H9 (cell line): ENCODE results near the gene RAB3IL1. TPM values are rescaled to one million over a fixed set of nuclear protein-coding genes. Genes with fewer than 3 reads are reported as not detected.

ENCODE experiments used
- DNase-seq: peaks from one replicate; pipeline ENCODE4 v3.0.0-alpha.2; 2017
- H2AFZ ChIP-seq: one replicate; pipeline ENCODE4 v1.6.1; 2013; ENCODE audit warnings: mild to moderate bottlenecking, low read length, control low read depth, moderate library complexity
- H2AK5ac ChIP-seq: 2 replicates; pipeline ENCODE4 v1.6.1; 2013; ENCODE audit warnings: low read length, control low read depth, mixed read lengths; ENCODE audit not compliant: insufficient read length
- H2BK120ac ChIP-seq: one replicate; pipeline ENCODE4 v1.6.1; 2013; ENCODE audit warnings: low read depth, mild to moderate bottlenecking, low read length, control low read depth, inconsistent platforms; ENCODE audit not compliant: poor library complexity, severe bottlenecking
- H2BK12ac ChIP-seq: 2 replicates; pipeline ENCODE4 v1.6.1; 2013; ENCODE audit warnings: low read length, control low read depth, mixed read lengths, low read depth; ENCODE audit not compliant: insufficient read length
- H2BK15ac ChIP-seq: 2 replicates; pipeline ENCODE4 v1.6.1; 2013; ENCODE audit warnings: low read depth, low read length, control low read depth
- H2BK20ac ChIP-seq: one replicate; pipeline ENCODE4 v1.6.1; 2013; ENCODE audit warnings: low read depth, mild to moderate bottlenecking, low read length, control low read depth, inconsistent platforms; ENCODE audit not compliant: poor library complexity, severe bottlenecking
- H2BK5ac ChIP-seq: 2 replicates; pipeline ENCODE4 v1.6.1; 2013; ENCODE audit warnings: low read length, control low read depth, mixed read lengths; ENCODE audit not compliant: insufficient read length
- H3K14ac ChIP-seq: 2 replicates; pipeline ENCODE4 v1.6.1; 2013; ENCODE audit warnings: low read length, control low read depth; ENCODE audit not compliant: insufficient read depth
- H3K18ac ChIP-seq: 2 replicates; pipeline ENCODE4 v1.6.1; 2013; ENCODE audit warnings: low read depth, mild to moderate bottlenecking, mixed read lengths, low read length, control low read depth; ENCODE audit not compliant: insufficient read length
- H3K23ac ChIP-seq: 2 replicates; pipeline ENCODE4 v1.6.1; 2013; ENCODE audit warnings: low read length, control low read depth, mixed read lengths, low read depth; ENCODE audit not compliant: insufficient read length
- H3K23me2 ChIP-seq: 2 replicates; pipeline ENCODE4 v1.6.1; 2013; ENCODE audit warnings: low read depth, mild to moderate bottlenecking, mixed read lengths, low read length, control low read depth; ENCODE audit not compliant: insufficient read length, poor library complexity, severe bottlenecking
- H3K27ac ChIP-seq: 2 replicates; pipeline ENCODE4 v1.5.1; 2013; ENCODE audit warnings: low read length, control low read depth, mixed read lengths, low read depth; ENCODE audit not compliant: insufficient read length
- H3K27me3 ChIP-seq: 2 replicates; pipeline ENCODE4 v1.6.1; 2013; ENCODE audit warnings: low read length, control low read depth, inconsistent platforms; ENCODE audit not compliant: insufficient read depth
- H3K4ac ChIP-seq: 2 replicates; pipeline ENCODE4 v1.6.1; 2013; ENCODE audit warnings: low read depth, mild to moderate bottlenecking, control low read depth, inconsistent platforms, low read length, moderate library complexity
- H3K4me1 ChIP-seq: 2 replicates; pipeline ENCODE4 v1.6.1; 2013; ENCODE audit warnings: low read length, control low read depth, inconsistent platforms; ENCODE audit not compliant: insufficient read depth
- H3K4me2 ChIP-seq: 2 replicates; pipeline ENCODE4 v1.6.1; 2013; ENCODE audit warnings: low read length, control low read depth, mixed read lengths; ENCODE audit not compliant: insufficient read length, insufficient read depth
- H3K56ac ChIP-seq: 2 replicates; pipeline ENCODE4 v1.6.1; 2013; ENCODE audit warnings: low read depth, mild to moderate bottlenecking, mixed read lengths, low read length, control low read depth; ENCODE audit not compliant: insufficient read length
- H3K79me1 ChIP-seq: 2 replicates; pipeline ENCODE4 v1.6.1; 2013; ENCODE audit warnings: low read depth, mild to moderate bottlenecking, moderate library complexity, low read length, control low read depth, inconsistent platforms; ENCODE audit not compliant: insufficient read depth, poor library complexity, severe bottlenecking
- H3K79me2 ChIP-seq: 2 replicates; pipeline ENCODE4 v1.6.1; 2013; ENCODE audit warnings: low read length, control low read depth, inconsistent platforms; ENCODE audit not compliant: insufficient read depth
- H3K9ac ChIP-seq: 2 replicates; pipeline ENCODE4 v1.6.1; 2013; ENCODE audit warnings: low read length, control low read depth, mixed read lengths; ENCODE audit not compliant: insufficient read length; ENCODE audit errors: extremely low read depth
- H3K9me3 ChIP-seq: one replicate; pipeline ENCODE4 v1.6.1; 2013; ENCODE audit warnings: low read depth, low read length, inconsistent platforms; ENCODE audit not compliant: control insufficient read depth
- H3T11ph ChIP-seq: one replicate; pipeline ENCODE4 v1.6.1; 2013; ENCODE audit warnings: mild to moderate bottlenecking, low read length, control low read depth, inconsistent platforms
- H4K20me1 ChIP-seq: one replicate; pipeline ENCODE4 v1.6.1; 2013; ENCODE audit not compliant: control insufficient read depth, insufficient read length, insufficient read depth
- H4K5ac ChIP-seq: 2 replicates; pipeline ENCODE4 v1.6.1; 2013; ENCODE audit warnings: low read depth, mild to moderate bottlenecking, mixed read lengths, low read length, control low read depth; ENCODE audit not compliant: insufficient read length
- H4K8ac ChIP-seq: replicated peaks from 2 replicates; pipeline ENCODE4 v1.6.1; 2013; ENCODE audit warnings: low read length, control low read depth, mixed read lengths, low read depth; ENCODE audit not compliant: insufficient read length
- H4K91ac ChIP-seq: 2 replicates; pipeline ENCODE4 v1.6.1; 2013; ENCODE audit warnings: low read depth, mild to moderate bottlenecking, moderate library complexity, mixed read lengths, low read length, control low read depth; ENCODE audit not compliant: insufficient read length
- H3K27ac Mint-ChIP-seq, 3 experiments: 2 replicates in 2 of 3; 3 replicates in 1 of 3; pipeline ENCODE4 v1.8.0; 2020 to 2021; ENCODE audit warnings: mixed read lengths in 3 of 3, mild to moderate bottlenecking in 1 of 3, moderate library complexity in 1 of 3
- H3K27me3 Mint-ChIP-seq: 2 replicates; pipeline ENCODE4 v1.8.0; 2021; ENCODE audit warnings: low read depth, mild to moderate bottlenecking, moderate library complexity, mixed read lengths
- H3K36me3 Mint-ChIP-seq, 3 experiments: 2 replicates in 2 of 3; 3 replicates in 1 of 3; pipeline ENCODE4 v1.8.0; 2020 to 2021; ENCODE audit warnings: low read depth in 3 of 3, mixed read lengths in 3 of 3; ENCODE audit not compliant: insufficient read depth in 1 of 3
- H3K4me1 Mint-ChIP-seq, 2 experiments: 2 replicates each; pipeline ENCODE4 v1.8.0; 2020; ENCODE audit warnings: mixed read lengths in 2 of 2
- H3K4me3 Mint-ChIP-seq, 2 experiments: 2 replicates in 1 of 2; 3 replicates in 1 of 2; pipeline ENCODE4 v1.8.0; 2020 to 2021; ENCODE audit warnings: mild to moderate bottlenecking in 2 of 2, mixed read lengths in 2 of 2, moderate library complexity in 1 of 2
- H3K9me3 Mint-ChIP-seq, 2 experiments: 2 replicates in 1 of 2; 3 replicates in 1 of 2; pipeline ENCODE4 v1.8.0; 2020; ENCODE audit warnings: mild to moderate bottlenecking in 2 of 2, mixed read lengths in 2 of 2, moderate library complexity in 1 of 2
- CTCF ChIP-seq: fragments of 200-600 bp; sonication (generic); conservative IDR thresholded peaks from 3 replicates; pipeline ENCODE4 v1.8.0; 2021; ENCODE audit warnings: antibody characterized with exemption, mild to moderate bottlenecking
- WGBS: extraction: QIAGEN DNeasy Blood & Tissue Kit; methylation state at CpG from one replicate; pipeline ENCODE4 v1.1.7; 2013; ENCODE audit warnings: missing lambda C conversion rate, low lambda C conversion rate, mixed read lengths; ENCODE audit not compliant: insufficient read length; ENCODE audit errors: extremely low coverage; 5-methylcytosine and 5-hydroxymethylcytosine counted together
- total RNA-seq: library from RNA; stranded (reverse); gene quantifications from 2 replicates; pipeline ENCODE4 v1.2.1, GENCODE V29; 2021

The RAB3IL1 gene
- total RNA-seq, 1 experiment from 2014 or later, result 2.4 TPM

GRCh38 chr11:61906522-61906909, 10.8 kb downstream of the RAB3IL1 start:
- TF ChIP-seq CTCF, result no peak
- H4K20me1 ChIP-seq, result no peaks in the 10 kb centered on the region
- H3K9me3 ChIP-seq, result no peaks in the 10 kb centered on the region
- Mint-ChIP-seq H3K27ac (0 out of 7 replicates have a peak overlapping the region, but pooled peaks of 1 of the 3 experiments have one; percentile 28), H3K9me3 (no peaks in the 10 kb centered on the region), H3K27me3 (peaks cover 7% of the 10 kb centered on the region), H3K4me3 (no peak overlapping the region), H3K36me3 (no peaks in the 10 kb centered on the region), H3K4me1 (peaks cover 9 to 39% of the 10 kb centered on the region in 2 experiments)
- no peak overlapping the region for H4K91ac ChIP-seq
- no peak overlapping the region for H2BK12ac ChIP-seq
- no peak overlapping the region for H3K9ac ChIP-seq
- H4K5ac ChIP-seq, result no peak overlapping the region
- H2BK20ac ChIP-seq, result no peak overlapping the region
- H3K79me2 ChIP-seq, result no peaks in the 10 kb centered on the region
- no peaks in the 10 kb centered on the region for H3K79me1 ChIP-seq
- H2BK5ac ChIP-seq, result no peak overlapping the region
- H2BK120ac ChIP-seq, result no peak overlapping the region
- H4K8ac ChIP-seq, result no peak overlapping the region
- H2BK15ac ChIP-seq, result no peak overlapping the region
- no peak for DNase-seq
- H3K4ac ChIP-seq, result no peak overlapping the region
- no peak overlapping the region for H2AFZ ChIP-seq
- no peak overlapping the region for H2AK5ac ChIP-seq
- H3K27me3 ChIP-seq, result no peaks in the 10 kb centered on the region
- H3K4me1 ChIP-seq, result no peaks in the 10 kb centered on the region; the same call in 1 of the 2 replicates
- no peak overlapping the region for H3K18ac ChIP-seq
- H3K23me2 ChIP-seq, result no peaks in the 10 kb centered on the region
- no peak overlapping the region for H3K56ac ChIP-seq
- H3K4me2 ChIP-seq, result no peak overlapping the region
- no peak overlapping the region for H3K23ac ChIP-seq
- no peak overlapping the region for H3K27ac ChIP-seq
- H3T11ph ChIP-seq, result no peak overlapping the region
- WGBS, result no CpG with 5 or more reads among the region's 14 CpGs
- no peak overlapping the region for H3K14ac ChIP-seq
